K562 treated with DMSO at 1 percent for 4 hours (cell line): ENCODE measurements around the gene SULT1C2. TPM values are rescaled to one million over a fixed set of nuclear protein-coding genes. Genes with fewer than 3 reads are reported as not detected.

Experiments
- total RNA-seq: library from RNA; unstranded; fragments of 300-600 nt; gene quantifications from 2 replicates; pipeline ENCODE4 v1.2.3, GENCODE V29; 2022; ENCODE audit not compliant: insufficient read depth

Gene SULT1C2
- not detected in 2 replicates for total RNA-seq

GRCh38 chr2:108288534-108289106 is at the start of gene SULT1C2:
TSS of gene SULT1C2 (plus strand) at chr2:108288895. CDS start at chr2:108293668, 4,773 bp downstream.

GRCh38 chr2:108239786-108240185 is 48.9 kb upstream of the SULT1C2 start, which contains the start of gene SULT1C3:
TSS of gene SULT1C3 (plus strand) at chr2:108239968. CDS start at chr2:108247195, 7,227 bp downstream.

Other genes starting within 250 kb of the SULT1C2 start
- not detected in 2 replicates for gene SULT1C3, start 48.9 kb upstream of the SULT1C2 start, total RNA-seq
- not detected in 2 replicates for gene SULT1C4, start 89.1 kb downstream of the SULT1C2 start, total RNA-seq
- gene GCC2, start 160.3 kb downstream of the SULT1C2 start, total RNA-seq = 12.2 and 15.0 TPM in 2 replicates
- gene LIMS1, start 245.6 kb downstream of the SULT1C2 start, total RNA-seq = 105 and 112 TPM in 2 replicates